H9 (cell line): ENCODE data around the gene SPTBN5. TPM values are rescaled to one million over a fixed set of nuclear protein-coding genes. Genes with fewer than 3 reads are reported as not detected.
A peak's percentile ranks its signal among the peaks of the same experiment; 100 is the strongest.

Experiments used
- DNase-seq: peaks from one replicate; pipeline ENCODE4 v3.0.0-alpha.2; 2017
- H2AFZ ChIP-seq: one replicate; pipeline ENCODE4 v1.6.1; 2013; ENCODE audit warnings: mild to moderate bottlenecking, low read length, control low read depth, moderate library complexity
- H2AK5ac ChIP-seq: 2 replicates; pipeline ENCODE4 v1.6.1; 2013; ENCODE audit warnings: low read length, control low read depth, mixed read lengths; ENCODE audit not compliant: insufficient read length
- H2BK120ac ChIP-seq: one replicate; pipeline ENCODE4 v1.6.1; 2013; ENCODE audit warnings: low read depth, mild to moderate bottlenecking, low read length, control low read depth, inconsistent platforms; ENCODE audit not compliant: poor library complexity, severe bottlenecking
- H2BK12ac ChIP-seq: 2 replicates; pipeline ENCODE4 v1.6.1; 2013; ENCODE audit warnings: low read length, control low read depth, mixed read lengths, low read depth; ENCODE audit not compliant: insufficient read length
- H2BK15ac ChIP-seq: 2 replicates; pipeline ENCODE4 v1.6.1; 2013; ENCODE audit warnings: low read depth, low read length, control low read depth
- H2BK20ac ChIP-seq: one replicate; pipeline ENCODE4 v1.6.1; 2013; ENCODE audit warnings: low read depth, mild to moderate bottlenecking, low read length, control low read depth, inconsistent platforms; ENCODE audit not compliant: poor library complexity, severe bottlenecking
- H2BK5ac ChIP-seq: 2 replicates; pipeline ENCODE4 v1.6.1; 2013; ENCODE audit warnings: low read length, control low read depth, mixed read lengths; ENCODE audit not compliant: insufficient read length
- H3K14ac ChIP-seq: 2 replicates; pipeline ENCODE4 v1.6.1; 2013; ENCODE audit warnings: low read length, control low read depth; ENCODE audit not compliant: insufficient read depth
- H3K18ac ChIP-seq: 2 replicates; pipeline ENCODE4 v1.6.1; 2013; ENCODE audit warnings: low read depth, mild to moderate bottlenecking, mixed read lengths, low read length, control low read depth; ENCODE audit not compliant: insufficient read length
- H3K23ac ChIP-seq: 2 replicates; pipeline ENCODE4 v1.6.1; 2013; ENCODE audit warnings: low read length, control low read depth, mixed read lengths, low read depth; ENCODE audit not compliant: insufficient read length
- H3K23me2 ChIP-seq: 2 replicates; pipeline ENCODE4 v1.6.1; 2013; ENCODE audit warnings: low read depth, mild to moderate bottlenecking, mixed read lengths, low read length, control low read depth; ENCODE audit not compliant: insufficient read length, poor library complexity, severe bottlenecking
- H3K27ac ChIP-seq: 2 replicates; pipeline ENCODE4 v1.5.1; 2013; ENCODE audit warnings: low read length, control low read depth, mixed read lengths, low read depth; ENCODE audit not compliant: insufficient read length
- H3K27me3 ChIP-seq: 2 replicates; pipeline ENCODE4 v1.6.1; 2013; ENCODE audit warnings: low read length, control low read depth, inconsistent platforms; ENCODE audit not compliant: insufficient read depth
- H3K4ac ChIP-seq: 2 replicates; pipeline ENCODE4 v1.6.1; 2013; ENCODE audit warnings: low read depth, mild to moderate bottlenecking, control low read depth, inconsistent platforms, low read length, moderate library complexity
- H3K4me1 ChIP-seq: 2 replicates; pipeline ENCODE4 v1.6.1; 2013; ENCODE audit warnings: low read length, control low read depth, inconsistent platforms; ENCODE audit not compliant: insufficient read depth
- H3K4me2 ChIP-seq: 2 replicates; pipeline ENCODE4 v1.6.1; 2013; ENCODE audit warnings: low read length, control low read depth, mixed read lengths; ENCODE audit not compliant: insufficient read length, insufficient read depth
- H3K56ac ChIP-seq: 2 replicates; pipeline ENCODE4 v1.6.1; 2013; ENCODE audit warnings: low read depth, mild to moderate bottlenecking, mixed read lengths, low read length, control low read depth; ENCODE audit not compliant: insufficient read length
- H3K79me1 ChIP-seq: 2 replicates; pipeline ENCODE4 v1.6.1; 2013; ENCODE audit warnings: low read depth, mild to moderate bottlenecking, moderate library complexity, low read length, control low read depth, inconsistent platforms; ENCODE audit not compliant: insufficient read depth, poor library complexity, severe bottlenecking
- H3K79me2 ChIP-seq: 2 replicates; pipeline ENCODE4 v1.6.1; 2013; ENCODE audit warnings: low read length, control low read depth, inconsistent platforms; ENCODE audit not compliant: insufficient read depth
- H3K9ac ChIP-seq: 2 replicates; pipeline ENCODE4 v1.6.1; 2013; ENCODE audit warnings: low read length, control low read depth, mixed read lengths; ENCODE audit not compliant: insufficient read length; ENCODE audit errors: extremely low read depth
- H3K9me3 ChIP-seq: one replicate; pipeline ENCODE4 v1.6.1; 2013; ENCODE audit warnings: low read depth, low read length, inconsistent platforms; ENCODE audit not compliant: control insufficient read depth
- H3T11ph ChIP-seq: one replicate; pipeline ENCODE4 v1.6.1; 2013; ENCODE audit warnings: mild to moderate bottlenecking, low read length, control low read depth, inconsistent platforms
- H4K20me1 ChIP-seq: one replicate; pipeline ENCODE4 v1.6.1; 2013; ENCODE audit not compliant: control insufficient read depth, insufficient read length, insufficient read depth
- H4K5ac ChIP-seq: 2 replicates; pipeline ENCODE4 v1.6.1; 2013; ENCODE audit warnings: low read depth, mild to moderate bottlenecking, mixed read lengths, low read length, control low read depth; ENCODE audit not compliant: insufficient read length
- H4K8ac ChIP-seq: replicated peaks from 2 replicates; pipeline ENCODE4 v1.6.1; 2013; ENCODE audit warnings: low read length, control low read depth, mixed read lengths, low read depth; ENCODE audit not compliant: insufficient read length
- H4K91ac ChIP-seq: 2 replicates; pipeline ENCODE4 v1.6.1; 2013; ENCODE audit warnings: low read depth, mild to moderate bottlenecking, moderate library complexity, mixed read lengths, low read length, control low read depth; ENCODE audit not compliant: insufficient read length
- H3K27ac Mint-ChIP-seq, 3 experiments: 2 replicates in 2 of 3; 3 replicates in 1 of 3; pipeline ENCODE4 v1.8.0; 2020 to 2021; ENCODE audit warnings: mixed read lengths in 3 of 3, mild to moderate bottlenecking in 1 of 3, moderate library complexity in 1 of 3
- H3K27me3 Mint-ChIP-seq: 2 replicates; pipeline ENCODE4 v1.8.0; 2021; ENCODE audit warnings: low read depth, mild to moderate bottlenecking, moderate library complexity, mixed read lengths
- H3K36me3 Mint-ChIP-seq, 3 experiments: 2 replicates in 2 of 3; 3 replicates in 1 of 3; pipeline ENCODE4 v1.8.0; 2020 to 2021; ENCODE audit warnings: low read depth in 3 of 3, mixed read lengths in 3 of 3; ENCODE audit not compliant: insufficient read depth in 1 of 3
- H3K4me1 Mint-ChIP-seq, 2 experiments: 2 replicates each; pipeline ENCODE4 v1.8.0; 2020; ENCODE audit warnings: mixed read lengths in 2 of 2
- H3K4me3 Mint-ChIP-seq, 2 experiments: 2 replicates in 1 of 2; 3 replicates in 1 of 2; pipeline ENCODE4 v1.8.0; 2020 to 2021; ENCODE audit warnings: mild to moderate bottlenecking in 2 of 2, mixed read lengths in 2 of 2, moderate library complexity in 1 of 2
- H3K9me3 Mint-ChIP-seq, 2 experiments: 2 replicates in 1 of 2; 3 replicates in 1 of 2; pipeline ENCODE4 v1.8.0; 2020; ENCODE audit warnings: mild to moderate bottlenecking in 2 of 2, mixed read lengths in 2 of 2, moderate library complexity in 1 of 2
- CTCF ChIP-seq: fragments of 200-600 bp; sonication (generic); conservative IDR thresholded peaks from 3 replicates; pipeline ENCODE4 v1.8.0; 2021; ENCODE audit warnings: antibody characterized with exemption, mild to moderate bottlenecking
- WGBS: extraction: QIAGEN DNeasy Blood & Tissue Kit; methylation state at CpG from one replicate; pipeline ENCODE4 v1.1.7; 2013; ENCODE audit warnings: missing lambda C conversion rate, low lambda C conversion rate, mixed read lengths; ENCODE audit not compliant: insufficient read length; ENCODE audit errors: extremely low coverage; 5-methylcytosine and 5-hydroxymethylcytosine counted together
- total RNA-seq: library from RNA; stranded (reverse); gene quantifications from 2 replicates; pipeline ENCODE4 v1.2.1, GENCODE V29; 2021

Gene SPTBN5
- total RNA-seq, 1 experiment from 2014 or later, result 0.90 TPM

- Histone ChIP-seq H3K18ac (no peak overlapping the region), H3K9ac (no peak overlapping the region), H4K5ac (no peak overlapping the region), H3K23ac (no peak overlapping the region), H3K79me2 (no peaks in the 10 kb centered on the region), H3K27ac (no peak overlapping the region), H2BK120ac (no peak overlapping the region), H2AK5ac (no peak overlapping the region), H4K91ac (no peak overlapping the region), H4K20me1 (peaks cover 3% of the 10 kb centered on the region), H2BK5ac (no peak overlapping the region), H3K79me1 (no peaks in the 10 kb centered on the region), H2BK20ac (no peak overlapping the region), H3K27me3 (no peaks in the 10 kb centered on the region), H3K14ac (no peak overlapping the region), H3T11ph (no peak overlapping the region), H2BK12ac (no peak overlapping the region), H3K9me3 (no peaks in the 10 kb centered on the region), H3K4ac (no peak overlapping the region), H3K23me2 (no peaks in the 10 kb centered on the region), H3K4me2 (no peak overlapping the region), H3K56ac (no peak overlapping the region), H3K4me1 (no peaks in the 10 kb centered on the region), H2BK15ac (no peak overlapping the region), H2AFZ (no peak overlapping the region), H4K8ac (no peak overlapping the region)
- H3K27me3 Mint-ChIP-seq, result no peaks in the 10 kb centered on the region
- H3K4me1 Mint-ChIP-seq, result no peaks in the 10 kb centered on the region
- H3K27ac Mint-ChIP-seq, result peak overlapping the region in 1 of 3 experiments; percentile 46; a peak in 1 of 7 replicates
- no peak for DNase-seq
- no peak overlapping the region for H3K4me3 Mint-ChIP-seq
- H3K36me3 Mint-ChIP-seq, result peaks cover 9 to 43% (median 37%) of the 10 kb centered on the region in 3 experiments; a peak in 6 of 7 replicates
- TF ChIP-seq CTCF, result no peak
- WGBS, result no CpG with 5 or more reads among the region's 5 CpGs
- no peaks in the 10 kb centered on the region for H3K9me3 Mint-ChIP-seq
Observed at GRCh38 chr15:41914411-41914810, 20.6 kb upstream of the SPTBN5 start.
